DND-41 (cell line): ENCODE results near the gene CSPG5.

Experiments used
- EZH2 ChIP-seq: IDR thresholded peaks from 3 replicates; pipeline ENCODE4 v1.6.1; 2012; ENCODE audit warnings: borderline replicate concordance, low read depth, mild to moderate bottlenecking, moderate library complexity, low read length, inconsistent platforms; ENCODE audit not compliant: severe bottlenecking
- TF ChIP-seq, protein P1 (sequence below): IDR thresholded peaks from 2 replicates; pipeline ENCODE4 v1.5.1; 2012; ENCODE audit warnings: borderline replicate concordance, low read length, moderate library complexity, mild to moderate bottlenecking; ENCODE audit not compliant: poor library complexity, severe bottlenecking; ENCODE audit errors: extremely low read depth

DNA sequence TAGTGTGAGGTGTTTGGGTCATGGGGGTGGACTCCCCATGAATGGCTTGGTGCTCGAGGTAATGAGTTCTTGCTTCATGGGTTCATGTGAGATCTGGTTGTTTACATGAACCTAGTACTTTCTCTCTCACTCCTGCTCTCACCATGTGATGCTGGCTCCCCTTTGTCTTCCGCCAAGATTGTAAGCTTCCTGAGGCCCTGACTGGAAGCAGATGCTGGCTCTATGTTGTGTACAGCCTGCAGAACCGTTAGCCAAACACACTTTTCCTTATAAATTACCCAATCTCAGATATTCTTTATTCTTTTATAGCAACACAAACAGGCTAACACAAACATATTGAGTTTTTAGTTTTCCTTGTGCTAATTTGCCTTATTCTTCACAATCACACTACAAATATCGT, 3.2 kb upstream of the CSPG5 start:
- no peak for TF ChIP-seq EZH2
- TF ChIP-seq, protein P1, sequence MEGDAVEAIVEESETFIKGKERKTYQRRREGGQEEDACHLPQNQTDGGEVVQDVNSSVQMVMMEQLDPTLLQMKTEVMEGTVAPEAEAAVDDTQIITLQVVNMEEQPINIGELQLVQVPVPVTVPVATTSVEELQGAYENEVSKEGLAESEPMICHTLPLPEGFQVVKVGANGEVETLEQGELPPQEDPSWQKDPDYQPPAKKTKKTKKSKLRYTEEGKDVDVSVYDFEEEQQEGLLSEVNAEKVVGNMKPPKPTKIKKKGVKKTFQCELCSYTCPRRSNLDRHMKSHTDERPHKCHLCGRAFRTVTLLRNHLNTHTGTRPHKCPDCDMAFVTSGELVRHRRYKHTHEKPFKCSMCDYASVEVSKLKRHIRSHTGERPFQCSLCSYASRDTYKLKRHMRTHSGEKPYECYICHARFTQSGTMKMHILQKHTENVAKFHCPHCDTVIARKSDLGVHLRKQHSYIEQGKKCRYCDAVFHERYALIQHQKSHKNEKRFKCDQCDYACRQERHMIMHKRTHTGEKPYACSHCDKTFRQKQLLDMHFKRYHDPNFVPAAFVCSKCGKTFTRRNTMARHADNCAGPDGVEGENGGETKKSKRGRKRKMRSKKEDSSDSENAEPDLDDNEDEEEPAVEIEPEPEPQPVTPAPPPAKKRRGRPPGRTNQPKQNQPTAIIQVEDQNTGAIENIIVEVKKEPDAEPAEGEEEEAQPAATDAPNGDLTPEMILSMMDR, result no peak
